Tibial nerve (tissue), 4 donors: ENCODE measurements around the gene ZNF653. TPM values are rescaled to one million over a fixed set of nuclear protein-coding genes. Genes with fewer than 3 reads are reported as not detected.
"Not testable (repeated sequence)": the region's sequence is repeated elsewhere in the genome, so short reads cannot be mapped to it uniquely, and the experiment has no call there.

ENCODE experiments used
- DNase-seq, 2 donors: peaks; one replicate each; pipeline ENCODE4 v3.0.0-alpha.2; 2019; ENCODE audit warnings: low spot score in 2 of 2
- H3K27ac ChIP-seq, 4 donors: fragments of 200-600 bp; sonication (generic) in 3 of 4; one replicate each; pipeline ENCODE4 v1.5.1; 2017 to 2019; ENCODE audit warnings: mild to moderate bottlenecking in 1 of 4
- H3K27me3 ChIP-seq, 2 donors: fragments of 200-600 bp; sonication (generic) in 1 of 2; one replicate each; pipeline versions ENCODE4 v1.5.1 to v1.6.0; 2017 to 2019
- H3K36me3 ChIP-seq, 3 donors: fragments of 200-600 bp; sonication (generic); one replicate each; pipeline ENCODE4 v1.5.1; 2018 to 2019
- H3K4me1 ChIP-seq, 4 donors: fragments of 200-600 bp; sonication (generic) in 3 of 4; one replicate each; pipeline ENCODE4 v1.5.1; 2017 to 2019
- H3K4me3 ChIP-seq, 4 donors: fragments of 200-600 bp; sonication (generic) in 3 of 4; one replicate each; pipeline ENCODE4 v1.5.1; 2017 to 2019; ENCODE audit warnings: mild to moderate bottlenecking in 1 of 4, moderate library complexity in 1 of 4
- H3K9me3 ChIP-seq, 4 donors: fragments of 200-600 bp; sonication (generic) in 3 of 4; one replicate each; pipeline ENCODE4 v1.5.1; 2017 to 2019
- CTCF ChIP-seq, 5 experiments: fragments of 200-600 bp in 3 of 5; fragments of 450-650 bp in 2 of 5; sonication (generic) in 3 of 5; IDR thresholded peaks; one replicate each; pipeline ENCODE4 v1.5.1; 2016 to 2019; ENCODE audit warnings: antibody characterized with exemption in 5 of 5, mild to moderate bottlenecking in 3 of 5, moderate library complexity in 2 of 5
- EP300 ChIP-seq, 2 donors: sonication (generic); formaldehyde crosslinking; IDR thresholded peaks; one replicate each; pipeline ENCODE4 v1.6.1; 2017; ENCODE audit warnings: antibody characterized with exemption in 2 of 2, mild to moderate bottlenecking in 1 of 2
- POLR2A ChIP-seq, 2 donors: fragments of 450-650 bp; IDR thresholded peaks; one replicate each; pipeline ENCODE4 v1.6.1; 2017; ENCODE audit warnings: antibody characterized with exemption in 2 of 2, mild to moderate bottlenecking in 2 of 2, moderate library complexity in 2 of 2
- WGBS, 2 donors: methylation state at CpG; one replicate each; pipeline ENCODE4 v1.1.5; 2018; 5-methylcytosine and 5-hydroxymethylcytosine counted together
- small RNA-seq: library from RNA; depleted of rRNA; stranded (forward); fragments of <200 nt; gene quantifications from one replicate; pipeline ENCODE3, GENCODE V24; 2016
- total RNA-seq, 4 donors: library from RNA; depleted of rRNA; stranded (reverse); fragments of >200 nt; gene quantifications; one replicate each; pipeline ENCODE4 v1.1.0, GENCODE V29; 2016

The ZNF653 gene
- total RNA-seq, 4 donors from 2014 or later, result 7.2 to 22.9 (median 11.7) TPM

GRCh38 chr19:11435833-11436313 is 69.8 kb downstream of the ZNF653 start:
- H3K36me3 ChIP-seq, result peaks cover 0 to 46% (median 2%) of the 10 kb centered on the region in 3 donors
- H3K27ac ChIP-seq, result peak overlapping the region; percentile 65 to 85 (median 69)
- no peak for DNase-seq
- WGBS, 2 donors, result 4 to 9% methylated on average over 9 to 21 of the region's 21 CpGs
- H3K9me3 ChIP-seq, result no peaks in the 10 kb centered on the region
- H3K27me3 ChIP-seq, result no peaks in the 10 kb centered on the region
- H3K4me1 ChIP-seq, result peaks cover 0 to 23% (median 10%) of the 10 kb centered on the region in 4 donors
- TF ChIP-seq POLR2A (IDR thresholded peaks at IDR 0.05), result no peak
- TF ChIP-seq CTCF (IDR thresholded peaks at IDR 0.05), result no peak
- no peak for TF ChIP-seq EP300 (IDR thresholded peaks at IDR 0.05)
- H3K4me3 ChIP-seq, result peak overlapping the region; percentile 60 to 84 (median 74)

GRCh38 chr19:11435057-11435832 is 70.4 kb downstream of the ZNF653 start, which contains the start of the genes ODAD3 and PRKCSH:
Gene ODAD3, minus strand, starts transcription at chr19:11435121. Its CDS starts 105 bp downstream, at chr19:11435016.
Gene PRKCSH, plus strand, starts transcription at chr19:11435635. Its CDS starts 483 bp downstream, at chr19:11436118.
- Histone ChIP-seq H3K27ac (peak within 1 kb of the TSS; percentile 65 to 85 (median 77)), H3K9me3 (no peaks in the 10 kb centered on the region), H3K4me1 (peaks cover 0 to 23% (median 10%) of the 10 kb centered on the region in 4 donors), H3K27me3 (no peaks in the 10 kb centered on the region), H3K36me3 (peaks cover 0 to 40% (median 2%) of the 10 kb centered on the region in 3 donors), H3K4me3 (peak within 1 kb of the TSS; percentile 60 to 84 (median 74))
- TF ChIP-seq POLR2A (IDR thresholded peaks at IDR 0.05) (no peak), EP300 (IDR thresholded peaks at IDR 0.05) (peak; percentile 96 to 100), CTCF (IDR thresholded peaks at IDR 0.05) (peak; percentile 88 to 99 (median 95))
- 0% methylated on average over 47 to 49 of the region's 53 CpGs for WGBS, 2 donors
- peak; percentile 97 to 99 for DNase-seq

DNA sequence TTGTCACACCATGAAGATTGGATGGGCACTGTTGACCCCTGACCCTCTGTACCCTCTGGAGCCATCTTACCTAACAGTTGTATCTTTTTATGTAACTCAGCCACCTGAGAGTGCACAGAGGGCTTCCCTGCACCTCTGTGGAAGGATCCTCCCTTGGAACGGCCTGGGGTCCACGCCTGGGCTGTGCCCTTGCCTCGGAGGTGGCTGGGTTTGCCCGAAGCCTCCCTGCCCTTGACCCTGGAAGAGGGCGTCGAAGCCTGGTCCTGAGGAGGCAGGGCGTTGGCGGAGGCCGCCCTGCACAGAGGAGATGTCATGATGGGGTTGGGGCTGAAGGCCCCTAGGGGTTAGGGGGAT is 71.0 kb downstream of the ZNF653 start:
- WGBS, 2 donors, result 6 to 15% methylated on average over 4 to 9 of the region's 9 CpGs
- no peak for DNase-seq
- H3K36me3 ChIP-seq, result peaks cover 0 to 34% (median 2%) of the 10 kb centered on the region in 3 donors
- H3K27ac ChIP-seq, result peak overlapping the region; percentile 65 to 85 (median 77)
- peaks cover 0 to 23% (median 10%) of the 10 kb centered on the region in 4 donors for H3K4me1 ChIP-seq
- no peaks in the 10 kb centered on the region for H3K9me3 ChIP-seq
- TF ChIP-seq POLR2A (IDR thresholded peaks at IDR 0.05) (no peak), EP300 (IDR thresholded peaks at IDR 0.05) (no peak), CTCF (IDR thresholded peaks at IDR 0.05) (no peak)
- no peaks in the 10 kb centered on the region for H3K27me3 ChIP-seq
- H3K4me3 ChIP-seq, result peak overlapping the region; percentile 15 to 84 (median 67)

DNA sequence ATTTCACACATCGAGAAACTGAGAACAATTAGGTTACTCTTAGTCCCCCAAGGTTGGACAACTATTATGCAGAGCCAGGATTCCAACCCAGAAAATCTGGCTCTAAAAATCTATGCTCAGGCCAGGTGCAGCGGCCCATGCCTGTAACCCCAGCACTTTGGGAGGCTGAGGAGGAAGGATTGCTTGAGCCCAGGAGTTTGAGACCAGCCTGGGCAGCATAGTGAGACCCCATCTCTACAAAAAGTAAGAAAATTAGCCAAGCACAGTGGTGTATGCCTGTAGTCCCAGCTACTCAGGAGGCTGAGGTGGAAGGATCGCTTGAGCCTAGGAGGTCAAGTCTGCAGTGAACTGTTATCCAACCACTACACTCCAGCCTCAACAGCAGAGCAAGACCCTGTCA is 72.1 kb downstream of the ZNF653 start:
- DNase-seq, H3K27ac ChIP-seq, H3K4me3 ChIP-seq, H3K9me3 ChIP-seq, H3K27me3 ChIP-seq: not testable (repeated sequence)
- WGBS, 2 donors, result 93 to 96% methylated on average over 3 of the region's 3 CpGs
- peaks cover 0 to 23% (median 10%) of the 10 kb centered on the region in 4 donors for H3K4me1 ChIP-seq
- peaks cover 0 to 23% (median 2%) of the 10 kb centered on the region in 3 donors for H3K36me3 ChIP-seq

Small RNA genes within 50 kb of the gene (small RNA-seq; reads per million reads assigned to genes)
- not detected for gene MIR7974
- gene RN7SL833P, result not detected

Other genes with a start within 250 kb of the ZNF653 start
- gene DOCK6, start 243.3 kb downstream of the ZNF653 start, total RNA-seq, result 10 to 100 TPM; 37.5 to 92.7 (median 49.2) TPM
- gene TSPAN16, start 209.7 kb downstream of the ZNF653 start, total RNA-seq, result not detected
- gene RAB3D, start 166.2 kb downstream of the ZNF653 start, total RNA-seq, result 10 to 100 TPM; 12.9 to 20.8 (median 17.9) TPM
- 100 to 1,000 TPM; 145 to 238 (median 189) TPM for gene TMEM205, start 159.6 kb downstream of the ZNF653 start, total RNA-seq
- 10 to 100 TPM; 23.2 to 33.7 (median 30.8) TPM for gene CCDC159, start 159.3 kb downstream of the ZNF653 start, total RNA-seq
- gene PLPPR2, start 150.4 kb downstream of the ZNF653 start, total RNA-seq, result 10 to 100 TPM; 20.1 to 82.2 (median 33.8) TPM
- 1 to 10 TPM; 2.3 to 5.7 (median 2.8) TPM for gene SWSAP1, start 131.2 kb downstream of the ZNF653 start, total RNA-seq
- gene EPOR, start 121.5 kb downstream of the ZNF653 start, total RNA-seq, result 10 to 100 TPM in 1 of 4 donors, 1 to 10 TPM in 3; 3.5 to 10.0 (median 7.5) TPM
- gene RGL3, start 86.5 kb downstream of the ZNF653 start, total RNA-seq, result 10 to 100 TPM in 2 of 4 donors, 1 to 10 TPM in 2; 5.7 to 17.9 (median 11.0) TPM
- gene ODAD3, start 70.7 kb downstream of the ZNF653 start, total RNA-seq, result 1 to 10 TPM in 1 of 4 donors, under 1 TPM in 1, not detected in 2; 0.42 to 1.3 TPM
- 100 to 1,000 TPM in 1 of 4 donors, 10 to 100 TPM in 3; 94.0 to 101 (median 97.4) TPM for gene PRKCSH, start 70.2 kb downstream of the ZNF653 start, total RNA-seq
- gene ELAVL3, start 24.8 kb downstream of the ZNF653 start, total RNA-seq, result not detected
- gene ECSIT, start 23.3 kb upstream of the ZNF653 start, total RNA-seq, result 10 to 100 TPM; 45.2 to 81.6 (median 58.4) TPM
- 10 to 100 TPM; 21.3 to 43.3 (median 27.3) TPM for gene CNN1, start 33.0 kb upstream of the ZNF653 start, total RNA-seq
- 10 to 100 TPM; 26.8 to 34.1 (median 28.9) TPM for gene ELOF1, start 53.4 kb upstream of the ZNF653 start, total RNA-seq
- gene ACP5, start 71.8 kb upstream of the ZNF653 start, total RNA-seq, result 10 to 100 TPM in 3 of 4 donors, 1 to 10 TPM in 1; 4.8 to 12.6 (median 10.7) TPM
- 10 to 100 TPM in 3 of 4 donors, 1 to 10 TPM in 1; 9.0 to 30.8 (median 12.2) TPM for gene ZNF627, start 91.6 kb upstream of the ZNF653 start, total RNA-seq
- 10 to 100 TPM in 2 of 4 donors, 1 to 10 TPM in 2; 8.1 to 16.5 (median 10.0) TPM for gene ZNF823, start 233.1 kb upstream of the ZNF653 start, total RNA-seq